Measurements from ENCODE around the gene MRPS26.
"Not testable (repeated sequence)": the region's sequence is repeated elsewhere in the genome, so short reads cannot be mapped to it uniquely, and the experiment has no call there.

MRPS26 gene

DNA sequence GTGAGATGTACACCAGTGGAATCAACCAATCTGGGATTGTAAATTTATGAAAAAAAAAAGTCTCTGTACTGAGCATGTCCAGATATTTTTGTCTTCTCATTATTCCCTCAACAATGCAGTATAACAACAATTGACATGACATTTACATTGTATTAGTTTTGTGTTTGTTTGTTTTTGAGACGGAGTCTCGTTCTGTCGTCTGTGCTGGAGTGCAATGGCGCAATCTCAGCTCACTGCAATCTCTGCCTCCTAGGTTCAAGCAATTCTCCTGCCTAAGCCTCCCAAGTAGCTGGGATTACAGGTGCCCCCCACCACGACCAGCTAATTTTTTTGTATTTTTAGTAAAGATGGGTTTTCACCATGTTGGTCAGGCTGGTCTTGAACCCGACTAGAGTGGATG, 29.5 kb downstream of the MRPS26 start:
- not testable (repeated sequence) for DNase-seq

DNA sequence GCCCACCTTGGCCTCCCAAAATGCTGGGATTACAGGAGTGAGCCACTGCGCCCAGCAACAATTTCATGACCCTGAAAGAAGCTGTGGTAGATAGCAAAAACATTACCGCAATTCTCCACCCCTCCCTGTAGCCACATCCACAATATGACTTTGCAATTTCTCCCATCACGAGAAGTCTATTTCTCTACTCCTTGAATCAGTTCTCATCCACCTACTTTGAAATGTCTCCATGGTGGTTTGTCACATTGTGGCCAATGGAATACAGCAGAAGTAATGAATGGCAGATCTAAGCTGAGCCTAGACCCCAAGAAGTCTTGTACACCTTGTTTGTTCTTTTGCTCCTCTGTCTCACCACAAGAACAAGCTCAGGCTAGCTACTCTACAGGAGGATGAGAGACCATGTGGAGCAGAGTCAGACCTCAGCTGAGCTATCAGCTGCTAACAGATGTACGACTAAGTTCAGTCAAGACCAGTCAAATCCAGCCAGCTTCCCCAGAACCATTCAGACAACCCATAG, 31.8 kb downstream of the MRPS26 start:
- peak in 1 of 5 experiments; percentile 69 for DNase-seq

DNA sequence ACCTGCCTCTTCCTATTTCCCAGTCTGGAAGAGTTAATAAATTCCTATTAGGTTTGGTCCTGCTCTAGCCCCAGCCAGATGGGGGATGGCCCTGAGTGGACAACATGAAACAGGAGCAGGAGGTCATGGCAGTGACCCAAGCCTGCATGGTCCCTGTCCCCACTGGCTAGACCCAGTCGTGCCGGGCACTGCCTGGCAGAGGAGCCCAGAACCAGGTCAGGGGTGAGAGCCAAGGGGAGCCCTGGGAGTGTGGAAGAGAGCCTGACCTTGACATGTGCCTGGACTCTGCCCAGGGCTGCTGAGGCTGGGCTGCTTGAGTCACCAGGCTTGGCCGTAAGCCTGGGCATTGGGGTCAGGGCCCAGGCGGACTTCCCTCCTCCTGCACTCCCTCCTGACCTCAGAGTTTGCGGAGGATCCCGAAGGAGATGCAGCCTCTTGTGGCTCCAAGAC, 35.1 kb downstream of the MRPS26 start:
- no peak for DNase-seq

DNA sequence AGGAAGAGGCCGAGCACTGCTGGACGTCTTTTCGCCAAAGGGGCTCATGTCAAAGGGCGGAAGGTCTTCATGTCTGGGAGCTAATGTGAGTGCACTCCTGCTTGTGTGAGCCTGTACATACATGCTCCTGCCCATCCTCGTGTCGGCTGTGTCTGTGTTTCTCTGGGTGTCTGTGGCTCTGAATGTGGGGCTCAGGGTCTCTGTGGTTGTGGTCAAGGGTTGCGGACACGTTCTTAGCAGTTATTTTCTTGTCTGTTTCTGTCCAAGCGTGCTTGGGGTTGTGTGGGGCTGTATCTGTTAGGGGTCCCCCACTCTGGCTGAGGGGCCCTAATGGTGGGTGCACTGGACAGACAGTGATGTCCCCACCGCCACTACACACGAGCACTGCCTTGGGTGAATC, 35.8 kb downstream of the MRPS26 start:
- DNase-seq = no peak

DNA sequence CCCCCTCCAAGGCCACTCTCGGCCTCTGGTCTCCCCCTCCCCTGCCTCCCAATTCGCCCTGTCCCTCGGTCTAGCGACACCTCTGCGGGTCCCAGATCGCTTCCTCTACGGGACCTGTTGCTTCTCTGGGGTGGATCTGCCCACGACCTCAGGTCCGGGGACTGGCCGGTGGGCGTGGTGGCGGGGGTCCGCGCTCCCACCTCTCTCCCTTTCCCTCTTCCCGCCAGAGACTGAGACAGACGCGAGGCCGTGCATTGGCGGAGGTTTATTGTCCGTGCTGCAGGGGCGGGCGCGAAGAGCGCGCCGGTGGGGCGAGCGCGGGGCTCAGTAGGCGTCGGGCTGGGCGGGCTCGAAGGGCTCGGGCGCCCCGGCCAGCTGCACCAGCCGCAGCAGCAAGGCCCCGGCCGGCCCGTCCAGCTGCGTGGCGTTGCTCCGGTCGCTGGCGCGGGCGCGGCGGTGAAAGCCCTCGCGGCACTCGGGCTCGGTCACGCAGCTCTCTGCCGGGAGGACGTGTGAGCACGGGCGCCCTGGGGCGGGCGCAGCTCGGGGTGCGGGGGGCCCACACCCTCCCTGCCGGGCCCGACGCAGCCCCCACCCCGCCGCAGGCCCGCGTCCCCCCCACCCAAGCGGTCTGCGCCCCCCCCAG, 36.6 kb downstream of the MRPS26 start:
- DNase-seq = no peak

DNA sequence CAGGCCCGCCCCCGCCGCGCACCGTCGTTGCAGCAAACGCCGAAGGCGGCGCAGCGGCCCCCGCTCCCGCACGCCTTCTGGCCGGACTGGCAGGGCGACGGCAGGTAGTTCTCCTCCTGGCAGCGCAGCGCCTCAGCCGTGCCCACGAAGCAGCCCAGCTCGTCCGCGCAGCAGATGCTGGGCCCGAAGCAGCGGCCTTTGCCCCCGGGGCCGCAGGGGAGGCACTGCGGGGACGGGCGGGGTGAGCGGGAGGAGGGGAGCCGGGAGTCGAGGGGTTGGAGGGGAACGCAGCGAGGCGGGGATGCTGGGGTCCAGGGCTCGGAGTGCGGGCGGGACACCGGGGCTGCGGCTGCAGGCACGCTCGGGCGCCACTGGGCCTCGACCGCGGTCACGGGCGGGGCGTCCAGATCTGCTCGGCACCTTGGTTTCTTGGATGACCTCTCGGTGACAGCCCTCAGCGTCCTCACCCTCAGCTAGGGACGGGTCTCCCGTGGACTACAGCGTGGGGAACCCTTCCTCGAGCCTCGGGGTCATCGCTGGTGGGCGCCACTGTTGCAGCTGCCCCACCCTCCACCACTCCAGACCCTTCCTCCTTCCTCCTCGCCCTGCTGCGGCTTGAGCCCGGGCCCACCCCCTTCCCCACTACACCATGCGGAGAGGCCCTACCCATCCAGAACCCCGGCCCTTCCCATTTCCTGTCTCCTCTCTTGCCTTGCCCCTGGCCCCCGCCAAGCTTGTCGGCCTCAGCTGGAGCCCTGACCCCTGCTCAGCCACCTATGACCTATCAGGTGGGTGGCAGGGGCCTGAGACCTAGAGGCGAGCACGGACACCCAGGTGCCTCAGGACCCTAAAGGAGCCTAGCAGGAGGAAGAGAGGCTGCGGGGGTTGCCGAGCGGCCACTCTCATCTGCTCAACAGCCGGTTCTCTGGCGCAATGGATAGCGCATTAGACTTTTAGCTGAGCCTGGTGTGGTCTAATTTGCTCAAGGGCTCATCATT, 37.4 kb downstream of the MRPS26 start:
- DNase-seq = no peak

DNA sequence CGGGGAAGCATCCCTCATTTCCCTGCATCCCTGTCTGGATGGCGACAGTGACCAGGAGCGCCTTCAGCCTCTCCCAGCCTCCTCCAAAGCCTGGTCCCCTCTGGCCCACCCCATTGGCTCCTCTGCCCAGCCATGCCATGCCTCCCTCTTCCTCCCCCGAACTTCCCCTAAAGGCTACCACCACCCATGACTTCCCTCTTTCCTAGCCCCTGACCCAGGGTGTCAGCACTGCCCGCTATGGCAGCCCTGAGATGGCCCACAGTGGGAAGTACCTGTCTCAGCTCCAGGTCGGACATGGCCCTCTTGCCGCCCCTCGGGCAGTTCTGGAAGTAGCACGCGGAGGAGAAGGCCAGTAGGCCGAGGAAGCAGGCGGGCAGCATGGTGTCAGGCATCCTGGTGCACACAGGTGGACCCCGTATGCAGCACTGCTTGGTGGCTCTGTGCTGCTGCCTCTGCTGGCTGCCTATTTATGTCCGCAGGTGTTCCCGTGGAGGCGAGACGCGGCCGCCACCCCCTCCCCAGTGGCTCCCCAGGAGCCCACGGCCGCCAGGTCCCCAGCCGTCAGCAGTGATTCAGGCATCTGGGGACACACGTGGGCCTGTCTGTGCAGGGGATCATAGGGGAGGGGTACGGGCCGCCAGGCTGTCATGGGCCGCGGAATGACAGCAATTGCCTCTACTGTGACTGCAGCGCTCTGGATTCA, 38.6 kb downstream of the MRPS26 start, which contains the start of gene AVP:
Gene AVP, minus strand, starts transcription at position 442 of the 703 bp plus-strand sequence. Its CDS starts 50 bp downstream, at position 392.
- DNase-seq = no peak

DNA sequence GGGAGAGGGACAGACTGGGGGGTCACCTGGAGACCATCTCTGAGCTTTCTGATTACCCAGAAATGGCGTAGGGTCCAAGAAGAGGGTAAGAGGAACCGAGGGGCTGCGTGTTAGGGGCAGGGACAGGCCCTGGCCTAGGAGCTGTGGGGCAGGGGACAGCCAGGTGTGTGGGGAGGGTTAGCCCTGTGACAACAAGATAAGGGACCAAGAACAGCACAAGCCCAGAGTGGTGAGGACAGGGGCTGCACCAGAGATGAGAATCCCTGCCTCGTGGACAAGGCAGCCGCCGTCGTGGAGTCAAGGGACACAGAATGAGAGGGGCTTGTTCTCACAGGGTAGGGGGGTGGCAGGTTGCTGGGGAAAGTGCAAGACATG, 39.1 kb downstream of the MRPS26 start:
- DNase-seq = no peak

DNA sequence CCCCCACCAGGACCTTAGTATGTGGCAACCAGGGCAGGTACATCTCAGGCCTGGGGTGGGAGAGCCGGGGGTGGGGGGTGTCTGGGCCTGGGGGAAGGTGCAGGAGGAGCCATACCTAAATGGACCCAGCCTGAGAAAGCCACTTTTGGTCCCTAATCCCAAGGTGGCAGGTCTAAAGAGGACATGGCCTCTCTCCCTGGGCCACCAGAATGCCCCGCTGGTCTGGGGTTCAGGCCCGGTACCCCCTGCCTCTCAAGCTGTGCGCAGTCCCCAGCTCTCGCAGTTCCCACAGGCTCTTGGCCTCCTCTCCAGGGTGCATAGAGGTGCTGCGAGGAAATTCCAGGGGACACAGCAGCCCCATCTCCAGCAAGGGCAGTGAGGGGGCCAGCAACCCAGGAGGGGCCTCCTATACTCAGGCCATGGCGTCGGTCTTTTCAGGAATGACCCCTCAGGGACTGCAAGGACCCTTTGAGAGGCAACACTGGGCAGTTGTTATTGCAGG, 39.8 kb downstream of the MRPS26 start:
- no peak for DNase-seq

DNA sequence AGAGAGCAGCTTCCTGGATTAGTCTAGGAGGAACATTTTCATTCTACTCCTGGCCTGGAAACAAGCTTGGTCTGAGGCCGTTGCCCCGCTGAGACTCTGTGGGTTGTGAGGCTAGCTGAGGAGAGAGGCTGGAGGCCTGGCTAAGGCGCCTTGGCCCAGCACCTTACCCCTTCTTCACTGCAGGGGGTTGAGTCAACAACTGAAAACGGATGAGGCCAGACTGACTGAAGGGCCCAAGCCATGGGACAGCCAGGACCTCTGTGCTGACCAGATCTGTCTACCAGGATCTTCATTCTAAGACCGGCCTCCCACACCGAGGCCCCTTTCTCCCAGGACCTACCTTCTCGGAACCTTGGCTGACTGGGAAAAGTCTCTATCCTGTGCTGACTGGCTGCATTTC, 42.2 kb downstream of the MRPS26 start:
- DNase-seq = no peak

DNA sequence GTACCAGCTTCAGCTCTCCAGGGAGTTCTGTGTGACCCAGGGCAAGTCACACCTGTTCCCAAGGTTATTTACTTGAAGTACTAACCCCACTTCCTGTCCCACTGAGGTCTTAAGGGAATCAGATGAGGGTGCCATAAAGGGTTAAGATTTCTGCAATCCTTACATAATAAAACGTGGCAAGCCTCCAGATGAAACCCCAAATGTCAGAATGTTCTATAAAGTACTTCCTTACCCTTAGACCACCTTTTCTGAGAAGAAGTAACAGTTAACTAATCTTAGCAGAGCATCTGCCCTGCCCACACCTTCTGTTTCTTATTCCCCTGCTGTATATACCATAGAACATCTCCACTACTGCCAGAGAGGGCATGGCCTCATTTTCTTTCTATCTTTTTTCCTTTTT, 44.7 kb downstream of the MRPS26 start:
- DNase-seq = no peak

DNA sequence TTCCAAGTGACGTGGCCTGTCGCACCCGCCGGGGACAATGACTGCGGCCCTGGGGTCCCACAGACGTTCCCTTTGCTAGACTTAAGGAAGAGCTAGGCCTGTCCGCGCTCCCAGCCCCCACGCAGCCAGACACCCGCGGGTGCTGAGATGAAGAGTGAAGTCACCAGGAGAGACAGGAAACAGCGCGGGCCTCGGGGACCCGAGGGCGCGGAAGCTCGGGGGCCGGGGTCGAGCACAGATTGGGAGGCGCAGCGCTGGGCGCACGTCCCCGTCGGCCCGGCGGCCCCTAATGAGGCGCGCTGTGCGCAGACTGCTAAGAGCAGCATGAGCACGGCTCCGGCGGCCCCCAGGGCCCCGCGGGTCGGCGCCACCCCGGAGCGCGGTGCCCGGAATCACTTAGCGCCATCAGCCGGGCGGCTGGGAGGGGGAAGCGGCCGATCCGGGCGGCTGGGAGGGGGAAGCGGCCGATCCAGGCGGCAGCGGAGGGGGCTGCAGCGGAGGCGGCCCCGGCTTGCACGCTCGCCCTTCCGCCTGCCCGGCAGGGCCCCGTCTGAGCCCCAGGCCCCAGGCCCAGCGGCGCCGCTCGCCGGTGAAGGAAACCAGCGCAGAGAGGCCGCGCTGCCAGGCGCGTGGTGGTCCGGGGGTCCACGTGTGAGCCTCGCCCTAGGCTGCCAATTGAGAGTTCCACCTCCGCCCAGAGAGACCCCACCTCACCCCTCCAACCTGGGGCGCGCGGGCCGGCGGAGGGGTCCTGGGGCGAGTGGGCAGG, 46.9 kb downstream of the MRPS26 start:
- peak in 2 of 5 experiments; percentile 25 to 36 for DNase-seq

DNA sequence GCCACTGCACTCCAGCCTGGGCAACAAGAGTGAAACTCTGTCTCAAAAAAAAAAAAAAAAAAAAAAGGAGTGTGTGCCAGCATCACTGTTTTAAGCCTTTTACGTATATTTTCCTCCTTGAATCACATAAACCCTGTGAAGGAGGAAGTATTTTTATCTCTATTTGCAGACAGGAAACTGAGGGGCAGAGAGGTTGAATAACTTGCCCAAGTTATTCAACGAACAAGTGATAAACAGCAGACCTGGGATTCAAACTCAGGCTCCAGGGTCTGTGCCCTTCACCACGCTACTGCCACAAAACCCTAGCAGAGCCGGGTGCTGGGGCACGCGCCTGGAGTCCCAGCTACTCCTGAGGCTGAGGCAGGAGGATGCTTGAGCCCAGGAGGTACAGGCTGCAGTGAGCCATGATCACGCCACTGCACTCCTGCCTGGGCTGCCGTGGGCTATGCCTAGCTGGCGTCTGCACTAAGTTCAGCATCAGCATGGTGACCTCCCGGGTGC, 48.1 kb downstream of the MRPS26 start:
- DNase-seq = peak in 1 of 5 experiments; percentile 44

DNA sequence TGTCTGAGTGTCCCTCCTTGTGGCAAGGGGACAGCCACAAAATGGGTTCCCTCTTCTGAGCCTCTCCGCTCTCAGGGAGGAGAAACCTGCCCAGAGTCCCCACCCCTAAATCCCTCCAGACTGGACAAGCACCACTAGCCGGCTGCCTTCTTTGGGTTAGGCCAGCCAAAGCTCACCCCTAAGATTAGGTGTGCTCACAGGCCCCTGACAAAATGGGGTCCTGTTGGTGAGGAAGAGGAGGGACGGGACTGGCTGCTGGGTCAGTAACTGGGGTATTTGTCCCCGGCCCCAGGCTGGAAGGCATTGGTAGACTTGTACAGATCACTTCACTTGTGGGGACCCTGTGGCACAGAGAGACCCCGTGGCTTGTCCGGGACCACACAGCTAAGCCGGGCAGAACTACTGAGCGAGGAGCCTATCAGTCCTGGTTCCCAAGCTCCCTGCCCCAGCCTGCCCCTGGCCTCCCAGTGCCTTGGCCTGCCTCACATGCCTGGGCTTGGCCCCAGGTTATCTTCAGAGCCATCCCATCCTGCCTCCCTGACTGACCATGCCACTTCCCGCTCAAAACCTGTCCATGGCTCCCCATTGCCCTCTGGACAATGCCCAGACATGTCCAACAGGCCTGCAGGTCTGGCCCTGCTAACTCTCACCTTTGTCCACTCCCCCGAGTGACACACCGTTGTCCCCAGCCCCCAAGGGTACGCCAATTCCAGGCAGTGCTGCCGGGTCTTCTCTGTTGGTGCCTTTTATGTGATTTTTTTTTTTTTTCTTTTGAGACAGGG, 49.2 kb downstream of the MRPS26 start:
- no peak for DNase-seq

All from T-helper 2 cell (primary cell).